GM23338 (cell line): ENCODE data around the gene MBD5. TPM values are rescaled to one million over a fixed set of nuclear protein-coding genes. Genes with fewer than 3 reads are reported as not detected.
"Not testable (repeated sequence)": the region's sequence is repeated elsewhere in the genome, so short reads cannot be mapped to it uniquely, and the experiment has no call there.

Experiments used
- ATAC-seq: fragments of 200-7000 bp; cut with Tn5 transposase; 3 replicates; pipeline ENCODE4 v1.9.1; 2020
- DNase-seq: peaks from one replicate; pipeline ENCODE4 v3.0.0-alpha.2; 2015; ENCODE audit warnings: low spot score
- H2AFZ ChIP-seq: fragments of 200-600 bp; sonication (generic); 2 replicates; pipeline ENCODE4 v1.8.0; 2016; ENCODE audit warnings: antibody characterized with exemption, mild to moderate bottlenecking, moderate library complexity
- H3F3A ChIP-seq: fragments of 200-600 bp; sonication (generic); replicated peaks from 2 replicates; pipeline ENCODE4 v1.8.0; 2017; ENCODE audit warnings: antibody characterized with exemption, mixed run types, low read depth
- H3K27ac ChIP-seq: fragments of 200-600 bp; sonication (generic); 2 replicates; pipeline ENCODE4 v1.6.1; 2016; ENCODE audit warnings: low read depth
- H3K27me3 ChIP-seq: fragments of 200-600 bp; sonication (generic); 2 replicates; pipeline ENCODE4 v1.8.0; 2016; ENCODE audit warnings: mild to moderate bottlenecking, mixed run types, moderate library complexity; ENCODE audit not compliant: insufficient read depth
- H3K36me3 ChIP-seq: fragments of 200-600 bp; sonication (generic); 2 replicates; pipeline ENCODE4 v1.8.0; 2016; ENCODE audit warnings: mild to moderate bottlenecking; ENCODE audit not compliant: insufficient read depth
- H3K4me1 ChIP-seq: fragments of 200-600 bp; sonication (generic); 2 replicates; pipeline ENCODE4 v1.8.0; 2016; ENCODE audit warnings: mild to moderate bottlenecking, moderate library complexity; ENCODE audit not compliant: insufficient read depth
- H3K4me2 ChIP-seq: fragments of 200-600 bp; sonication (generic); 2 replicates; pipeline ENCODE4 v1.7.1; 2017; ENCODE audit warnings: mixed run types
- H3K4me3 ChIP-seq: fragments of 200-600 bp; sonication (generic); 2 replicates; pipeline ENCODE4 v1.6.1; 2016; ENCODE audit warnings: mixed run types
- H3K79me2 ChIP-seq: fragments of 200-600 bp; sonication (generic); replicated peaks from 2 replicates; pipeline ENCODE4 v1.8.0; 2017; ENCODE audit warnings: mild to moderate bottlenecking; ENCODE audit not compliant: insufficient read depth
- H3K9me2 ChIP-seq: fragments of 200-600 bp; sonication (generic); 2 replicates; pipeline ENCODE4 v1.8.0; 2017; ENCODE audit not compliant: insufficient read depth
- H4K20me1 ChIP-seq: fragments of 200-600 bp; sonication (generic); replicated peaks from 2 replicates; pipeline ENCODE4 v1.8.0; 2017; ENCODE audit warnings: mild to moderate bottlenecking; ENCODE audit not compliant: insufficient read depth
- H3K27ac Mint-ChIP-seq: 2 replicates; pipeline ENCODE4 v1.8.0; 2020; ENCODE audit warnings: inconsistent platforms, mild to moderate bottlenecking, moderate library complexity, mixed read lengths
- H3K27me3 Mint-ChIP-seq: 3 replicates; pipeline ENCODE4 v1.8.0; 2022; ENCODE audit warnings: low read depth, mild to moderate bottlenecking, moderate library complexity, mixed read lengths, inconsistent platforms; ENCODE audit not compliant: insufficient read depth, poor library complexity
- H3K36me3 Mint-ChIP-seq: 3 replicates; pipeline ENCODE4 v1.8.0; 2021; ENCODE audit warnings: low read depth, mild to moderate bottlenecking, inconsistent platforms, moderate library complexity, mixed read lengths
- H3K4me1 Mint-ChIP-seq: 3 replicates; pipeline ENCODE4 v1.8.0; 2020; ENCODE audit warnings: mild to moderate bottlenecking, inconsistent platforms, mixed read lengths
- H3K4me3 Mint-ChIP-seq: 3 replicates; pipeline ENCODE4 v1.8.0; 2021; ENCODE audit warnings: moderate library complexity, mild to moderate bottlenecking, inconsistent platforms, mixed read lengths
- H3K9me3 Mint-ChIP-seq: 3 replicates; pipeline ENCODE4 v1.8.0; 2020; ENCODE audit warnings: moderate library complexity, mild to moderate bottlenecking, inconsistent platforms, mixed read lengths
- CTCF ChIP-seq, 2 experiments: fragments of 200-600 bp in 1 of 2; sonication (generic) in 1 of 2; conservative IDR thresholded peaks; 2 replicates each; pipeline versions ENCODE4 v1.5.1 to v1.6.1; 2016 to 2017; ENCODE audit warnings: antibody characterized with exemption in 2 of 2, low read depth in 2 of 2, mild to moderate bottlenecking in 2 of 2, moderate library complexity in 1 of 2
- ETS1 ChIP-seq: IDR thresholded peaks from 2 replicates; pipeline ENCODE4 v1.6.1; 2016; ENCODE audit warnings: antibody characterized with exemption
- JUNB ChIP-seq: IDR thresholded peaks from one replicate; pipeline ENCODE4 v1.6.1; 2016; ENCODE audit warnings: antibody characterized with exemption; ENCODE audit not compliant: unreplicated experiment
- NANOG ChIP-seq: IDR thresholded peaks from 2 replicates; pipeline ENCODE4 v1.6.1; 2016; ENCODE audit warnings: antibody characterized with exemption, borderline replicate concordance
- ZNF114 ChIP-seq: fragments of 250-450 bp; sonication (Bioruptor Pico); IDR thresholded peaks from 2 replicates; pipeline ENCODE4 v1.5.0; 2020; ENCODE audit warnings: mild to moderate bottlenecking, moderate library complexity
- ZNF331 ChIP-seq: fragments of 250-450 bp; sonication (Bioruptor Pico); IDR thresholded peaks from 2 replicates; pipeline ENCODE4 v1.5.0; 2020; ENCODE audit warnings: low read depth, mild to moderate bottlenecking, moderate library complexity
- polyA plus RNA-seq: library from polyadenylated mRNA; unstranded; fragments of >200 nt; fragmentation: Nextera tagmentation; extraction: Ambion mirVana; gene quantifications from 2 replicates; pipeline ENCODE4 v1.2.1, GENCODE V29; 2016
- total RNA-seq: library from RNA; depleted of rRNA; stranded (reverse); fragments of >200 nt; shearing (Covaris generic); gene quantifications from 2 replicates; pipeline ENCODE4 v1.2.3, GENCODE V29; 2014

MBD5 gene
- total and polyA plus RNA-seq, 2 experiments from 2014 or later = 16.2 to 23.1 TPM

GRCh38 chr2:148002420-148002819 is 18.5 kb upstream of the MBD5 start:
- Mint-ChIP-seq H3K36me3 (peaks cover 42% of the 10 kb centered on the region), H3K9me3 (peaks cover 13% of the 10 kb centered on the region; the same call in 2 of the 3 replicates), H3K4me1 (peaks cover 46% of the 10 kb centered on the region)
- H3K4me3 Mint-ChIP-seq, H3K27me3 ChIP-seq, H3K36me3 ChIP-seq, H3K27ac Mint-ChIP-seq, H3F3A ChIP-seq, H3K9me2 ChIP-seq, ATAC-seq, H3K4me2 ChIP-seq, H2AFZ ChIP-seq, H3K4me3 ChIP-seq, H3K27me3 Mint-ChIP-seq, DNase-seq, H3K27ac ChIP-seq: not testable (repeated sequence)
- Histone ChIP-seq H4K20me1 (peaks cover 41% of the 10 kb centered on the region), H3K79me2 (peaks cover 100% of the 10 kb centered on the region), H3K4me1 (peaks cover 32% of the 10 kb centered on the region)

GRCh38 chr2:148006249-148007007 is 14.5 kb upstream of the MBD5 start:
- peaks cover 34% of the 10 kb centered on the region for H3K36me3 Mint-ChIP-seq
- H3K27me3 Mint-ChIP-seq = peaks cover 1% of the 10 kb centered on the region
- Histone ChIP-seq H3K36me3 (no peaks in the 10 kb centered on the region), H3K9me2 (peaks cover 6% of the 10 kb centered on the region; the same call in 1 of the 2 replicates), H3K27me3 (no peaks in the 10 kb centered on the region), H2AFZ (no peak overlapping the region), H3F3A (no peaks in the 10 kb centered on the region), H3K79me2 (peaks cover 100% of the 10 kb centered on the region), H3K27ac (no peak overlapping the region), H3K4me2 (no peak overlapping the region), H3K4me1 (peaks cover 18% of the 10 kb centered on the region), H3K4me3 (no peak overlapping the region), H4K20me1 (peaks cover 61% of the 10 kb centered on the region)
- peak; percentile 94 for ATAC-seq
- peaks cover 13% of the 10 kb centered on the region; the same call in 2 of the 3 replicates for H3K9me3 Mint-ChIP-seq
- H3K4me1 Mint-ChIP-seq = peaks cover 29% of the 10 kb centered on the region
- DNase-seq = peak; percentile 76
- no peak overlapping the region for H3K4me3 Mint-ChIP-seq
- no peak for TF ChIP-seq ETS1
- no peak for TF ChIP-seq JUNB
- TF ChIP-seq ZNF331 (CRISPR knock-in tag) = no peak
- peak in 1 of 2 experiments; percentile 47; a peak in 1 of 4 replicates for TF ChIP-seq CTCF (conservative IDR thresholded peaks at IDR 0.05; ENCODE audit: low read depth in 2 of 2)
- peak overlapping the region; percentile 27; the same call in 1 of the 2 replicates for H3K27ac Mint-ChIP-seq

- peaks cover 6% of the 10 kb centered on the region; the same call in 1 of the 2 replicates for H3K9me2 ChIP-seq
- H3K27me3 ChIP-seq = no peaks in the 10 kb centered on the region
- DNase-seq (no peak), ATAC-seq (no peak)
- H3K79me2 ChIP-seq = peaks cover 100% of the 10 kb centered on the region
- no peak for TF ChIP-seq CTCF (conservative IDR thresholded peaks at IDR 0.05; ENCODE audit: low read depth in 2 of 2)
- TF ChIP-seq JUNB = no peak
- TF ChIP-seq ZNF331 (CRISPR knock-in tag) = no peak
- TF ChIP-seq ZNF114 (CRISPR knock-in tag) = no peak
- no peak for TF ChIP-seq NANOG
- H3K36me3 Mint-ChIP-seq = peaks cover 28% of the 10 kb centered on the region
- peaks cover 20% of the 10 kb centered on the region for H3K4me1 Mint-ChIP-seq
- H3K4me2 ChIP-seq = no peak overlapping the region
- no peak overlapping the region for H3K27ac Mint-ChIP-seq
- peaks cover 12% of the 10 kb centered on the region; the same call in 1 of the 2 replicates for H3K4me1 ChIP-seq
- no peaks in the 10 kb centered on the region for H3K36me3 ChIP-seq
- no peak overlapping the region for H3K4me3 Mint-ChIP-seq
- H2AFZ ChIP-seq = no peak overlapping the region
- H4K20me1 ChIP-seq = peaks cover 57% of the 10 kb centered on the region
- H3K27me3 Mint-ChIP-seq = peaks cover 1% of the 10 kb centered on the region
- H3K27ac ChIP-seq = no peak overlapping the region
- H3F3A ChIP-seq = no peaks in the 10 kb centered on the region
- H3K4me3 ChIP-seq = no peak overlapping the region
- peaks cover 10% of the 10 kb centered on the region; the same call in 2 of the 3 replicates for H3K9me3 Mint-ChIP-seq
These were observed 13.5 kb upstream of the MBD5 start for GRCh38 chr2:148007219-148007900.
